SK-MEL-5 (cell line): Measurements from ENCODE around the gene TPRG1. TPM values are rescaled to one million over a fixed set of nuclear protein-coding genes. Genes with fewer than 3 reads are reported as not detected.
A peak's percentile ranks its signal among the peaks of the same experiment; 100 is the strongest.

Experiments
- DNase-seq: peaks from one replicate; pipeline ENCODE4 v3.0.0-alpha.2; 2016; ENCODE audit warnings: low read depth, low spot score
- in situ Hi-C: cut with HindIII; loops from 2 replicates; pipeline ENCODE4 v1.10.0; 2016; ENCODE audit warnings: low sequenced_read_pairs, high pct_unique_total_duplicates, low pct_unique_long_range_greater_than_20kb
- polyA plus RNA-seq, 2 experiments: library from polyadenylated mRNA; depleted of rRNA; stranded (reverse); fragments of >200 nt; gene quantifications; 2 replicates each; pipeline ENCODE4 v1.2.3, GENCODE V29; 2015
- total RNA-seq: library from RNA; depleted of rRNA; stranded (reverse); fragments of >200 nt; shearing (Covaris generic); gene quantifications from 2 replicates; pipeline ENCODE4 v1.2.3, GENCODE V29; 2014; rRNA removed

Gene TPRG1
- 0.45 TPM in 1 of 2 replicates, not detected in the other for total RNA-seq
- polyA plus RNA-seq (2015; cell fraction: cytosol; rRNA removed) = not detected in 2 replicates
- not detected in 2 replicates for polyA plus RNA-seq (2015; cell fraction: nucleus; rRNA removed)

- no peak for DNase-seq
- in situ Hi-C loops = no loop called here
Observed at GRCh38 chr3:189171707-189172106, at the start of gene TPRG1. TPRG1 (plus strand) TSS chr3:189171971; CDS start chr3:189207385, 35,414 bp downstream.

GRCh38 chr3:189122110-189122509, 49.7 kb upstream of the TPRG1 start:
- DNase-seq = no peak
- in situ Hi-C loops = no loop called here

GRCh38 chr3:189122526-189123205, 49.1 kb upstream of the TPRG1 start:
- in situ Hi-C loops = no loop called here
- DNase-seq = no peak

- DNase-seq = no peak
- in situ Hi-C loops = no loop called here
Observed at GRCh38 chr3:189123595-189124387, 48.0 kb upstream of the TPRG1 start.

- peak; percentile 76 for DNase-seq
- in situ Hi-C loops = no loop called here
Observed at GRCh38 chr3:189132231-189132671, 39.5 kb upstream of the TPRG1 start.

- DNase-seq = no peak
- in situ Hi-C loops = no loop called here
Observed at GRCh38 chr3:189132839-189133238, 38.9 kb upstream of the TPRG1 start.

GRCh38 chr3:189133768-189134167, 38.0 kb upstream of the TPRG1 start:
- no peak for DNase-seq
- in situ Hi-C loops = no loop called here

GRCh38 chr3:189137416-189137815, 34.4 kb upstream of the TPRG1 start:
- no peak for DNase-seq
- in situ Hi-C loops = no loop called here

GRCh38 chr3:189138901-189139610, 32.7 kb upstream of the TPRG1 start:
- DNase-seq = no peak
- in situ Hi-C loops = no loop called here

GRCh38 chr3:189139611-189139940, 32.2 kb upstream of the TPRG1 start:
- no peak for DNase-seq
- in situ Hi-C loops = no loop called here

- DNase-seq = no peak
- in situ Hi-C loops = loop anchor here (10.0 kb wide), 1 partner anchor 1398 kb away; the partner anchor contains the start of gene BCL6
Observed at GRCh38 chr3:189142527-189142926, 29.2 kb upstream of the TPRG1 start.

GRCh38 chr3:189143321-189143720, 28.4 kb upstream of the TPRG1 start:
- DNase-seq = no peak
- in situ Hi-C loops = loop anchor here (10.0 kb wide), 1 partner anchor 1399 kb away; the partner anchor contains the start of gene BCL6

GRCh38 chr3:189143771-189144170, 28.0 kb upstream of the TPRG1 start:
- in situ Hi-C loops = loop anchor here (10.0 kb wide), 1 partner anchor 1399 kb away; the partner anchor contains the start of gene BCL6
- no peak for DNase-seq

GRCh38 chr3:189144645-189145044, 27.1 kb upstream of the TPRG1 start:
- in situ Hi-C loops = loop anchor here (10.0 kb wide), 1 partner anchor 1400 kb away; the partner anchor contains the start of gene BCL6
- DNase-seq = peak; percentile 38

GRCh38 chr3:189146848-189147247, 24.9 kb upstream of the TPRG1 start:
- in situ Hi-C loops = loop anchor here (10.0 kb wide), 1 partner anchor 1402 kb away; the partner anchor contains the start of gene BCL6
- peak; percentile 81 for DNase-seq

- in situ Hi-C loops = loop anchor here (10.0 kb wide), 1 partner anchor 1403 kb away; the partner anchor contains the start of gene BCL6
- DNase-seq = peak; percentile 74
Observed at GRCh38 chr3:189148081-189148507, 23.7 kb upstream of the TPRG1 start.

GRCh38 chr3:189149203-189149602, 22.6 kb upstream of the TPRG1 start:
- in situ Hi-C loops = loop anchor here (10.0 kb wide), 1 partner anchor 1404 kb away; the partner anchor contains the start of gene BCL6
- DNase-seq = no peak
